ENCODE data around the gene WNT9B.

GRCh38 chr17:46848534-46848933, 2.8 kb upstream of the WNT9B start:
- TF ChIP-seq, protein P1, sequence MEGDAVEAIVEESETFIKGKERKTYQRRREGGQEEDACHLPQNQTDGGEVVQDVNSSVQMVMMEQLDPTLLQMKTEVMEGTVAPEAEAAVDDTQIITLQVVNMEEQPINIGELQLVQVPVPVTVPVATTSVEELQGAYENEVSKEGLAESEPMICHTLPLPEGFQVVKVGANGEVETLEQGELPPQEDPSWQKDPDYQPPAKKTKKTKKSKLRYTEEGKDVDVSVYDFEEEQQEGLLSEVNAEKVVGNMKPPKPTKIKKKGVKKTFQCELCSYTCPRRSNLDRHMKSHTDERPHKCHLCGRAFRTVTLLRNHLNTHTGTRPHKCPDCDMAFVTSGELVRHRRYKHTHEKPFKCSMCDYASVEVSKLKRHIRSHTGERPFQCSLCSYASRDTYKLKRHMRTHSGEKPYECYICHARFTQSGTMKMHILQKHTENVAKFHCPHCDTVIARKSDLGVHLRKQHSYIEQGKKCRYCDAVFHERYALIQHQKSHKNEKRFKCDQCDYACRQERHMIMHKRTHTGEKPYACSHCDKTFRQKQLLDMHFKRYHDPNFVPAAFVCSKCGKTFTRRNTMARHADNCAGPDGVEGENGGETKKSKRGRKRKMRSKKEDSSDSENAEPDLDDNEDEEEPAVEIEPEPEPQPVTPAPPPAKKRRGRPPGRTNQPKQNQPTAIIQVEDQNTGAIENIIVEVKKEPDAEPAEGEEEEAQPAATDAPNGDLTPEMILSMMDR (conservative IDR thresholded peaks at IDR 0.05; ENCODE audit: low read depth, low read length) = no peak
- TF ChIP-seq EZH2 (IDR thresholded peaks at IDR 0.05; ENCODE audit: low read length, unreplicated experiment) = no peak
